COLO668 (cell line): ENCODE measurements around the gene ZNF605.
"Not testable (repeated sequence)": the region's sequence is repeated elsewhere in the genome, so short reads cannot be mapped to it uniquely, and the experiment has no call there.

Experiments
- DNase-seq: peaks from one replicate; lab custom pipeline; 2025; ENCODE audit not compliant: unreplicated experiment; lab: John Stamatoyannopoulos, UW

ZNF605 gene

DNA sequence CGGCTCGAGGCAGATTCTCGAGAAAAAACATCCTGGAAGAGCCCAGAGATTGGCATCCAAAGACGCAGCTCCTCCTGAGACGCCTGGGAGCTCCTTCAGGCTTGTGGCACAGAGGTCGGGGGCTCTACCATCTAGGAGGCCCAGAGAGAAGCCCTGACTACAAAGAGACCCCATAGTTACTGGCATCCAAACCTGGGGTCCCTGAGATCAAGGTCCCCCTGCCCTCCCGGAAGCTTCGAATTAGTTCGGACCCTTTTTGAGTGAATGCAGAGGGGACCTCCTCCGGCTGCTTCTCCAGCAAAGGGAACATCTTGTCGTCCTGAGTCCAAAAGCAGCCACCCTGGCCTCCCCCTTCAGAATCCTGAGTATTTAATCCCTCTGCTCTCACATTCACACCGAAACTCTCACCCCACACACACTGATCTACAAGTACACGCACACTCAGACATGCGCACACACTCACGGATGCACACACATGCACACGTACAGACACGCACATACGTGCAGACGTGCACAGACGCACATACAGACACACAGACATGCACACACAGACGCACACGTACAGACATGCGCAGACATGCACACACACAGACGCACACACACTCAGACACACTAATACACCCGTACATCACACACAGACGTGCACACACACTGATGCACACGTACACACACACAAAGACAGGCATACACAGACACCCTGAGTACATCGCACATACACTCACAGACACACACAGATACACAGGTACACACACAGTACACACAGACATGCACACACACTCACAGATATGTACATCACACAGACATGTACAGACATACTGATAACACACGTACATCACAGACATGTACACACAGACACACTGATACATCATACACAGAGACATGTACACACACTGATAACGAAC is 5.9 kb downstream of the ZNF605 start:
- DNase-seq = no peak

DNA sequence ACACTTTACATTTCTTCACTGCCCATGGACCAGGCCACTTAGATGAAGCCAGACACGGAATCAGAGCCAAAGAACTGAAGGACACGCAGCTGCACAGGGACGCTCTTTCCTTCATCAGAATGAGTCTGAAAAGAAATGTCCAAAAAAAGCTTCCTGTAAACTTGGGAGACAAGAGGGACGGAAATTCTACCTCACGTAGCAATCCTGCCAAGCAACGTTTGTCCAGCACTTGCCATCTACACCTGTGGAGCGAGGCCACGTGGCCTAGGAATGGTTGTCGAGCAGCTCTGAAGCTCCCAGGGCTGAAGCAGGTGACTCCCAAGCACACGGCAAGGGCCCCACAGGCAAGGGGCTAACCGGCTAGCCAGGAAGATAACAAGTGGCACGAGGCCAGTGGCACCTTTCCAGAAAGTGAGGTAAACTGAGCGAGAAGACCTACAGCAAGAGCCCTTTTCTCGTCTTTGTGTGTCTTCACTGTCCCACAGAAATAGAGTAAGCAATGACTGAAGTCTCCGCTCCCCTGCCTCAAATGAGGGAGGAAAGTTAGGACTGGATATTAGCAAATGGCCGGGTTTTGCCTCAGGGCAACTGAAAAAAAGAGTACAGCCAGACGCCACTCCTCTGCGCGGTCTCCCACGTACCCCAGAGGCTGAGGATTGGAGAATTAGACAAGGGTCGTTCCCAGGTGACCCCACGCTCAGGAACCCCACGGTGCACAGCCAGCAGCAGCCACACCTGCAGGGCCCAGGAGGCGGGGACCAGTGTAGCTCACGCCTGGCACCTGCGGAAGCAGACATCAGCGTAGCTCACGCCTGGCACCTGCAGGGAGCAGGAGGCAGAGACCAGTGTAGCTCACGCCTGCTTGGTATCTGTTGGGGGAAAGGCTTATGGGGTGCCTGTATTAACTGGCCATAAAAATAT is 7.7 kb downstream of the ZNF605 start:
- DNase-seq = no peak

DNA sequence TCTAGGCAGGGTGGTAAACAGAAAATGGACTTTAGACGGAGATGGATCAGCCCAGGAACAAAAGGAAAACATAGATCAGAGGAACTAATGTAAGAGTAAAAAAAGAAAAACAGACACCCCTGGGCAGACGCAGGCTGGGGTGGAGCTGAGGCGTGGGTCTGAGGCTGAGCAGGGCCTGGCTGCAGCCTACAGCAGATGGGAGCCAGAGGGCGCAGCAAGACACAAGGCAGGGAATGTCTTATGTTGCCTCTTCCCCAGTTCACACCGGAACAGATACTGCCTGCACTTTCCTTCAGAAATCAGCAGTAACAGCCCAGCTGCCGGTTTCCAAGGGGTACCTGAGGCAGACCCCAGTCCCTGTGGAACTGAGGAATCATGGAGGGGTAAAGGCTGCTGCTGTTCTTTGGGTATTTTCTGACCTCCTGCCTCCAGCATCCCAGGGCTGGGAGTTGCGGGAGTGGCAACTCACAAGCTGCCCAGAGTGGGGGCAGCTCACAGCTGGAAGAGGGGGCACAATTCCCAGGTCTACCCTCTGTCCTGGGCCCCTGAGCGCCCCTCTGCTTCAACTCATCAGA is 9.8 kb downstream of the ZNF605 start:
- DNase-seq = no peak

GRCh38 chr12:132945806-132946205 is 10.3 kb downstream of the ZNF605 start:
- no peak for DNase-seq

DNA sequence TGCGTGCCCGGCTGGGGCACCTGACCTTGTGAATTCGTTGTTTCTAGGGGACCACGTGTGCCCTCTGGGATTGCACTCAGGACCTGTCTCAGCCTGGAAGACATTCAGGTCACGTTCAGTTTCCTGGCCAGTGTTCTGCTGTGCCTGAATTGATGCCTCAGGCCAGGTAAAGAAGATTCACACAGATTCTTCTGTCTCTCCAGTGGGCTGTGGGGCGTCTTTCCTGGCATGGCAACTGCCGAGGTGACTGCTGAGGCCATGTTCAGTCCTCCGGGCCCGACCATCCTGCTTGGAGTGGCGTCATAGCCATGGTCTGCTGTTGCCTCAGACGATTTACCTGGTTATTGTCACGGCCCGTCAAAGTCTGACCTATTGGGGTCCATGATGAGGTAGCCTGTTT is 13.5 kb downstream of the ZNF605 start:
- no peak for DNase-seq

DNA sequence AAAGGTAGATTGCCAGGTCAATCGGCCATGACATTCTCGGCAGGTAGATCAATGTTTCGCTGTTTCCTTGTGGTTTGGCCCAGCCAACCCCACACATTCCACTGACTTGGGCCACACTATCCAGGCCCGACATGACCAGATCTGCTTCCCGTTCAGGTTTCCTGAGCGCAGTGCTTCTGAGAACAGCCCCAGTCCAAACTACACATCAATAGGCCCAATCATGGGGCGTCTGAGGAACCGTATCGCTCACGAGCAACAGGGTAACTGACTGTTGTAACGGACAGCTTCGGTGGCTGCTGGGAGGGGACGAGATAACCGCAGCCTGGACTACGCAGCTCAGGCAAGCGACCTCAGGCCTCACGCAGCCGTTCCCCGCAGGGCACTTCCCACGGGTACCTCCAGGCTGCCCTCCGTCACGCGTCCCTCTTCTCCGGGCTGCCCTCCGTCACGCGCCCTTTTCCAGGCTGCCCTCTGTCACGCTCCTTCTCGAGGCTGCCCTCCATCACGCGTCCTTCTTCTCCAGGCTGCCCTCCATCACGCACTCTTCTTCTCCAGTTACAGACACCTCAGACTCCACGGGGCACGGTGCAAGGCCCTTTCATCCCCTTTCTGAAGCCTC is 14.7 kb downstream of the ZNF605 start:
- DNase-seq = no peak

- DNase-seq = no peak
Measured at GRCh38 chr12:132940071-132940719, 15.9 kb downstream of the ZNF605 start.

DNA sequence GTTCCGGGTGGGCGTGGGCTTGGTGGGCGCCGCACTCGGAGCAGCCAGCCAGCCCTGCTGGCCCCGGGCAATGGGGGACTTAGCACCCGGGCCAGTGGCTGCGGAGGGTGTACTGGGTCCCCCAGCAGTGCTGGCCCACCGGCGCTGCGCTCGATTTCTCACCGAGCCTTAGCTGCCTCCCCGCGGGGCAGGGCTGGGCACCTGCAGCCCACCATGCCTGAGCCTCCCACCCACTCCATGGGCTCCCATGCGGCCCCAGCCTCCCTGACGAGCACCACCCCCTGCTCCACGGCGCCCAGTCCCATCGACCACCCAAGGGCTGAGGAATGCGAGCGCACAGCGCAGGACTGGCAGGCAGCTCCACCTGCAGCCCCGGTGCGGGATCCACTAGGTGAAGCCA is 17.3 kb downstream of the ZNF605 start:
- DNase-seq = not testable (repeated sequence)

DNA sequence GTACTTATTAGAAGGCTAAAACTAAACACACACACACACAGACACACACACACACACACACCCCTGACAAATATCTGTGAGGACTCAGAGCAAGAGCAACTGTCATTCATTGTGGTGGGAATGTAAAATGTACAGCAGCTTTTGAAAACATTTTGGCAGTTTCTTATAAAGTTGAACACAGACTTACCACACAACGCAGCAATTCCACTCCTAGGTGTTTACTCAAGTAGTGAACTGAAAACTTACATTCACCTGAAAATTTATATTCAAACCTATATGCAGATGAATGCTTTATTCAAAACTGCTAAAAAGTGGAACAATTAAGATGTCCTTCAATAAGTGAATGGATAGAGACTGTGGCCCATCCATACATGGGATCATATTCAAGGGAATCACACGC is 18.6 kb downstream of the ZNF605 start:
- no peak for DNase-seq

GRCh38 chr12:132936921-132937320 is 19.2 kb downstream of the ZNF605 start:
- DNase-seq = not testable (repeated sequence)

GRCh38 chr12:132936163-132936562 is 19.9 kb downstream of the ZNF605 start:
- DNase-seq = no peak

- DNase-seq = no peak
Measured at GRCh38 chr12:132926415-132926833, 29.7 kb downstream of the ZNF605 start.

DNA sequence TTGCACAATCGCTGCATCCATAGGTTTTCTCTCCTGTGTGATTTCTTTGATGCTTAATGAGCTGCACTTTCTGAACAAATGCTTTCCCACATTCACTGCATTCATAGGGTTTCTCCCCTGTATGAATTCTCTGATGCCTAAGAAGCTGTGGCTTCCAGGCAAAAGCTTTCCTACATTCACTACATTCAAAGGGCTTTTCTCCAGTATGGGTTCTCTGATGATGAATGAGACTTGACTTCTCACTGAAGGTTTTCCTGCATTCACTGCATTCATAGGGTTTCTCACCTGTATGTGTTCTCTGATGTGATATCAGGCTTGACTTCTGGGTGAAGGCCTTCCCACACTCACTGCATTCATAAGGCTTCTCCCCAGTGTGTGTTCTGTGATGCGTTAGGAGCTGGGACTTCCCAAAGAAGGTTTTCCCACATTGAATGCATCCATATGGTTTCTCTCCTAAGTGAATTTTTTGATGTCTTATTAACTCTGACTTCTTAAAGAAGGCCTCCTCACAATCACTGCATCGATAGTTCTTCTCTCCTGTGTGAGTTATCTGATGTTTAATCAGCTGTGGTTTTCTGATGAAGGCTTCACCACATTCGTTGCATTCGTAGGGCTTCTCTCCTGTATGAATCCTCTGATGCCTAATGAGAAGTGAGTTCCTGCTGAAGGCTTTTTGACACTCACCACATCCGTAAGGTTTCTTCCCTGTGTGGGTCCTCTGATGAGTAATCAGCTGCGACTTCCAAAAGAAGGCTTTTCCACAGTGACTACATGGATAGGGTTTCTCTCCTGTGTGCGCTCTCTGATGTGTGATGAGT is 30.3 kb downstream of the ZNF605 start:
- no peak for DNase-seq

DNA sequence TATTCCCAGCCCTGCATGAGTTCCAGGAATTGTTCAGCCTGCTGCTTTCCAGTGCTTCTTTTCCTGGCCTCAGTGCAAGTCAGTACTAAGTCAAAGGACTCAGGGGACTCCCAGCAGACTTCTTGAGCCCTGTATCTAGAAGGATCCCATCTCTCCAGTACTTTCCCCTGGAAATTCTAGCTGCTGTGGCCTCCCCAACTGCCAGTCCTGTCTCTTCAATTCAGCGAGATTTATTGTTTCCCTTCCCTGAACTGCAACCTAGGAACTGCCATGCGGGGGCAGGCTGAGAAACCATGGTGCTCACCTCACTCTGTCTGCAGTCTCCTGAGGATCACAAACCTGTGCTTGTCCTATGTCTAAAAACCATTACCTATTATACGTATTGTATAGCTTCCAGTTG is 31.8 kb downstream of the ZNF605 start:
- DNase-seq = no peak

DNA sequence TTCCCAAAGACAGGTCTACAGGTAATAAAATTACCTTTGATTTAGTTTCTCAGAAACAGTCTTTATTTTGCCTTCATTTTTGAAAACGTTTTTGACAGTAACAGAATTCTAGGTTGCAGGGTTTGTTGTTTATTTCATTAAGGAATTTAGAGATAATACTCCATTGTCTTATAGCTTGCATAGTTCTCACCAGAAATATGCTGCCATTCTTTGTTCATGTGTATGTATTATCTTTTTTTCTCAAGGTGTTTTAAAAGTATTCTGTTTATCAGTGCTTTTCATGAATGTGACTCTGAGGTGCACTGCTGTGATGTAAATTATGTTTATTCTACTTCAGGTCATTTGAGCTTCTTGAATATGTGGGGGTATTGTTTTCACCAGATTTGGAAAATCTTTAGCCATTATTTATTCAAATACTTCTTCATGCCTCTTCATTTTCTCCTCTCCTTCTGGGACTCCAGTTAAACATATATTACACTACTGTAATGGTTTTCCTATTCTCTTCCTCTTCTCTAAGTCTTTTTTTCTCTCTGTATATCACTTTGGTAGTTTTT is 32.7 kb downstream of the ZNF605 start:
- no peak for DNase-seq

GRCh38 chr12:132922676-132923075 is 33.4 kb downstream of the ZNF605 start:
- no peak for DNase-seq

- no peak for DNase-seq
Measured at GRCh38 chr12:132921685-132922084, 34.4 kb downstream of the ZNF605 start.

GRCh38 chr12:132918680-132919079 is 37.4 kb downstream of the ZNF605 start:
- DNase-seq = no peak

GRCh38 chr12:132909030-132909368 is 47.1 kb downstream of the ZNF605 start:
- no peak for DNase-seq
